SK-N-MC (cell line): ENCODE measurements around the gene CACNG1.

Experiments used
- DNase-seq: peaks from one replicate; pipeline ENCODE4 v3.0.0-alpha.2; 2011; ENCODE audit warnings: low read depth, low spot score
- H3K27ac ChIP-seq: fragments of 200-600 bp; sonication (generic); 2 replicates; pipeline ENCODE4 v1.5.1; 2016; ENCODE audit warnings: mixed run types
- H3K36me3 ChIP-seq: fragments of 200-600 bp; sonication (generic); 2 replicates; pipeline ENCODE4 v1.6.1; 2017; ENCODE audit warnings: antibody characterized with exemption, low read length, mixed read lengths; ENCODE audit not compliant: insufficient read depth
- H3K4me3 ChIP-seq: fragments of 200-600 bp; sonication (generic); 2 replicates; pipeline ENCODE4 v1.5.1; 2016
- H3K9ac ChIP-seq: fragments of 200-600 bp; sonication (generic); 2 replicates; pipeline ENCODE4 v1.8.0; 2017; ENCODE audit warnings: mixed run types, mixed read lengths; ENCODE audit not compliant: insufficient read length
- H3K9me3 ChIP-seq: fragments of 200-600 bp; sonication (generic); 2 replicates; pipeline ENCODE4 v1.6.1; 2017; ENCODE audit warnings: low read depth, mild to moderate bottlenecking, antibody characterized with exemption, low read length, moderate library complexity, mixed read lengths
- EZH2 ChIP-seq: fragments of 200-600 bp; sonication (generic); IDR thresholded peaks from one replicate; pipeline ENCODE4 v1.6.1; 2017; ENCODE audit warnings: antibody characterized with exemption
- FOXP2 ChIP-seq: optimal IDR thresholded peaks from 2 replicates; pipeline ENCODE3; 2011; ENCODE audit warnings: mild to moderate bottlenecking, moderate library complexity; ENCODE audit not compliant: insufficient read depth; ENCODE audit errors: extremely low read length, control extremely low read depth
- POLR2AphosphoS5 ChIP-seq: IDR thresholded peaks from 2 replicates; pipeline ENCODE4 v1.6.1; 2012; ENCODE audit warnings: mild to moderate bottlenecking, low read depth, low read length, borderline replicate concordance

CACNG1 gene

DNA sequence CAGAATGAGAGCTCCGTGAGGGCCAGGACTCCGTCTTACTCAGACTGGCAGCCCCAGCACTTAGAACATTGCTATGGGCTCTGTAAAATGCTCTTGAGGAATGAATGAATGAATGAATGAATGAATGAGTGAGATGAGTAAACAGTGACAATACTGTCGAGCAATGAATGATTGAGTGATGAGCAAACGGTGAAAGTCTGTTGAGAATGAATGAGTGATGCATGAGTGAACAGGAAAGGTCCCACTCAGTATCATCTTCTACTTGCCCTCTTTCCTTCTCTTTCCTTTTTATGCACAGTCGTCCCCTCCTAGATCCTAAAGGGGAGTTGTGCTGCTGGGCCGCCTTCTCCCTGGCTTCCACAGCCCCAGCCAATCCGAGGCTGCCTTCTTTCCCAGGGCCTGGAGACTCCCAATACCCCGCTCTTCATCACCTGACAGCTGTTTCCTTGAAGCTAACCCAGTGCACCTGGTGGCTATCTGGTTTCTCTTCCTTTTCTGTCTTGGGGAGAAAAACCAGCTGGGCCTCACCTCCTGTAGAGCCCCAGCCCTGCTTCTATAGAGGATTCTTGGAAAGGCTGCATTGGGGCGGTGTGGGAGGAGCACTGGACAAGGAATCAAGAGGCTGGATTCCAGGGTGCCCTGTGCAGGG lies 32.7 kb upstream of the CACNG1 start:
- Histone ChIP-seq H3K4me3 (no peak overlapping the region), H3K36me3 (no peaks in the 10 kb centered on the region), H3K9me3 (no peaks in the 10 kb centered on the region), H3K9ac (no peak overlapping the region), H3K27ac (no peak overlapping the region)
- no peak for DNase-seq
- no peak for TF ChIP-seq FOXP2

DNA sequence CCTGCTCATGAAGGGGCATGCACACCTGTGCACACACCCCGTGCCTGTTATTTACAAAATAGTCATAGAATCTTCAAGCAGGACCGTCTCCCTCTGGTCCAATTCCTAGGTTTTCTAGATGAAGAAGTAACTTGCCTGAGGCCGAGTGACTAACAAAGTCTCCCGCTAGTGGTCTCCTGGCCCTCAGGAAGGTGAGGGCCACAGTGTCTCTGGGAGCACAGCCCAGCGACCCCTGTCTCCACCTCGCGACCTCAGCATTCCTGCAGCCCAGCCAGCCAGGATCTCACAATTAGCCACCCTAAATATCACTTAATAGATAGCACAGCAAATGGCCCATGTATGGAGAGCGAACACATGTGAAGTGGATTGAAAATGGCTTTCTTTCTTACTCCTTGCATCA lies 30.5 kb upstream of the CACNG1 start:
- TF ChIP-seq FOXP2 (no peak), POLR2AphosphoS5 (no peak), EZH2 (no peak)
- DNase-seq, result no peak
- H3K9ac ChIP-seq, result no peak overlapping the region
- H3K4me3 ChIP-seq, result no peak overlapping the region
- no peak overlapping the region for H3K27ac ChIP-seq
- H3K36me3 ChIP-seq, result no peaks in the 10 kb centered on the region
- no peaks in the 10 kb centered on the region for H3K9me3 ChIP-seq

DNA sequence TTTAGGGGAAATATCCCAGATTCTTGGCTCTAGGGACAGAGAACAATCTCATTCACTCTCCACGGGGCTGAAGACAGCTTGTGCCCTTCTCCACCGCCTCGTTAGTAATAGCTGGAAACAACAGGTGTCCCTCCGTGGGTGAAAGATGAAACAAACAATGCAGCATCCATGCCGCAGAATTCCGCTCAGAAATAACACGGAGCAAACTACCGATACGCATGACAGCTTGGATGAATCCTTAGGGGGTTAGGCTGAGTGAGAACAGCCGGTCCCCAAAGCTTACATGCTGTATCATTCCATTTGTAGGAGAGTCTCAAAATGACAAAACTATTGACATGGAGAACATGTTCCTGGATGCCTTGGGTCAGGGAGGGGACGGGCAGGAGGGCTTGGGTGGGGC lies 29.4 kb upstream of the CACNG1 start:
- Histone ChIP-seq H3K9ac (no peak overlapping the region), H3K36me3 (no peaks in the 10 kb centered on the region), H3K4me3 (no peak overlapping the region), H3K9me3 (no peaks in the 10 kb centered on the region), H3K27ac (no peak overlapping the region)
- TF ChIP-seq POLR2AphosphoS5 (no peak), FOXP2 (no peak), EZH2 (no peak)
- no peak for DNase-seq

DNA sequence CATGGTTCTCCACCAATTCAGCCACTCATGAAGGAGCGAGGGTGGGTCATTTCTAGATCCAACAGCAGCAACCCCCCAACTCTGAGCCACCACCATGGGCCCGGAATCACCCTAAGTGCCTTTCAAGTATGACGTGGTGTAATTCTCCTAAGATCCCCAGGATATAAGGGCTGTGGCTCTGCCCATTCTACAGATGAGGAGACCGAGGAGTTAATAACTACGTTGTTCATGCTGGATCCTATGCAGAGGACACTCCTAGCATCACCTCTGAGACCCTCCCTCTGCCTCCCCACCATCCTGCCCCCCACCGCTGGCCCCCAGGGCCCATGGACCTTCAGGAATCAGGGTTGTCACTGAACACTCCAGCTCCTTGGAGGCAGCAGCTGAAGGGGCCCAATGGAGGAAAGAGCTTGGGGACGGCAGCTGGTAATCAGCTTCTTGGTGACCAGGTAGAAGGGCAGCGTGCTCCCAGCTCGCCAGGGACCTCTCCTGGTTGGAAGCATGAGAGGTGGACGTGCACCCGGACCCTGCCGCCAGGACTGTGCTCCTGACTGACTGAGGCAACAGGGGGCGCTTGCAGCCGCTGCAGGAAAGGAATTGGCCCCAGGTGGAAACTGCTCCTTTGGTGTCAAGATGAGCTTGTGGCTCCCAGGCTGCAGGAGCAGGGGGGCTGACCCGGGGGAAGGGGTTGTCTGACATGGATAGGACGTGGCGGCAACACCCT lies 28.2 kb upstream of the CACNG1 start:
- no peak overlapping the region for H3K27ac ChIP-seq
- no peaks in the 10 kb centered on the region for H3K36me3 ChIP-seq
- no peak for DNase-seq
- TF ChIP-seq EZH2, result no peak
- no peak for TF ChIP-seq FOXP2
- no peak for TF ChIP-seq POLR2AphosphoS5
- no peak overlapping the region for H3K9ac ChIP-seq
- no peak overlapping the region for H3K4me3 ChIP-seq
- H3K9me3 ChIP-seq, result no peaks in the 10 kb centered on the region

DNA sequence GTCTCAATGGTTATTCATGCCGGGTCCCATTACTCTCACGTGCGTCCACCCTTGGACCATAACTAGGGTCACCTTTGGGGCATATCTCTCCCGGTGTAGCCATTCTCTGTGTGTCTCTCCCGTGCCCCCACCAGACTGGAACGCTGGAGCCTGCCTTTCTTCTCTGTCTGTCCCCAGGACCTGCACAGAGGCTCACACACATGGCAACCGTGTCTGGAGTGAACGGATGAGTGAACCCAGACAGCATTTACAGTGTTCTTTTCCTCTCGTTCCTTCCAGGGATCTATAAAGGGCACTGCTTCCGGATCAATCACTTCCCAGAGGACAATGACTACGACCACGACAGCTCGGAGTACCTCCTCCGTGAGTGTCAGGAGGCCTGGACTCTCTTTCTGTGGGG lies 26.4 kb upstream of the CACNG1 start:
- H3K4me3 ChIP-seq, result no peak overlapping the region
- no peaks in the 10 kb centered on the region for H3K36me3 ChIP-seq
- H3K9ac ChIP-seq, result no peak overlapping the region
- TF ChIP-seq EZH2, result no peak
- no peak for TF ChIP-seq POLR2AphosphoS5
- TF ChIP-seq FOXP2, result no peak
- H3K27ac ChIP-seq, result no peak overlapping the region
- no peaks in the 10 kb centered on the region for H3K9me3 ChIP-seq
- DNase-seq, result no peak

DNA sequence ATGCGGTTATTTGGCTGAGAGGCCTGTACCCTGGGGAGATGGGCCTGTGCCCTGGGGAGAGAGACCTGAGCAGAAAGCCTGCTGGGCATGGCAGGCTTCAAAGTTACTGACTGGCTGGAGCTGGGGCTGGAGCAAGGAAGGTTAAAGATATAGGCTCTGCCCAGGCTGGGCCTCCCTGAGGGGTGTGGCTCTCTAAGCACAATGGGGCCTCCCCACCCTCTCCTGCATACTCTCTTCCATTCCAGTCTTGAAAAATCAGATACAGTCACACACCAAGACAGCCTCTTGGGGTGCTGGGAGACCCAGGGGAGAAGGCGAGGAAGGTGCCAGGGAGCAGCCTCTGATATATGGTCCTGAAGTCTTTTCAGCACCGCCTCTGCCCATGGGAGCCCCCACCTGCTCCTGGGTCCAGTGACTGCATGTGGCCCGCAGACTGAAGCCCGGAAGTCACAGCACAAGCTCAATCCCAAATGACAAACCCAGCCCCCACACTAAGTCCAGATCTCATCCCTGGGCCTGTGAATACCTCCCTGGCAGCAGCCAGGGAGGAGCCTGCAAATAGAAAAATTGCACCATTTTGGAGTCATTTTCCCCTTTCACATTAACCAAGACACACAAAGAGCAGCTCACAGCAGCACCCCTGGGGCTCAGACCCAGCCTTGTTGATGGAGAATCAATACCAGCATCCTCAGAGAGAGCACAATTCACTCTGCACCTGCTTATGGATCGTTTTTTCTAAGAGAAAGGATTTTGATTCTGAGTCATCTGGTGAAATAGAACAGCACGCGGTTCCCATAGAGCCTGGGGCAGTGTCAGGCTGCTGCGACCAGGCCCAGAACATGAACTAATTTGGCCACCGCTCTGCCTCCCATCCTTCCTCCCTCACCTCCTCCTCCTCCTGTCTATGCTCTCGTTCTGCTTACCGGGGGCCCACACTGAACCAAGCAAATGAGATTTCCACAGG lies 25.6 kb upstream of the CACNG1 start:
- no peak overlapping the region for H3K9ac ChIP-seq
- TF ChIP-seq EZH2 (no peak), POLR2AphosphoS5 (no peak), FOXP2 (no peak)
- H3K4me3 ChIP-seq, result no peak overlapping the region
- no peaks in the 10 kb centered on the region for H3K9me3 ChIP-seq
- no peak for DNase-seq
- no peak overlapping the region for H3K27ac ChIP-seq
- H3K36me3 ChIP-seq, result no peaks in the 10 kb centered on the region

DNA sequence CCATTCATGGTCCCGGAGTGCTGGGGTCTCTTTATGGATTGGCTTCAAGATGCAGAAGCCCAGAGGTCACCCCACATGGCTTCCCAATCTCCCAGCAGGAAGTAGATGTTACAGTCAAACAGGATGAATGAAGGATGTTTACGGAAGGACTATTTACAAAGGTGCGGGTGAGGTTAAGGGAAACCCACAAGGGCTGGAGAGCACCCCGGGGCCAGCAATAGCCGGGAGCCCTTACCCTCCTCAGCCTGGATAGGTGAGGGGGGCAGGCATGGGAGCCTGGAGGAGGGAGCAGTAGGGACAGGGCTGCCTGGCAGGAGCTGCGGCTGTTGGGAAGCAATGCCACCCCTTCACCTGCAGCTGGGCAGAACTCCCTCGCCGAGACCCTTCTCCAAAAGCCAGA lies 24.5 kb upstream of the CACNG1 start:
- Histone ChIP-seq H3K4me3 (no peak overlapping the region), H3K9me3 (no peaks in the 10 kb centered on the region)
- no peak for DNase-seq

DNA sequence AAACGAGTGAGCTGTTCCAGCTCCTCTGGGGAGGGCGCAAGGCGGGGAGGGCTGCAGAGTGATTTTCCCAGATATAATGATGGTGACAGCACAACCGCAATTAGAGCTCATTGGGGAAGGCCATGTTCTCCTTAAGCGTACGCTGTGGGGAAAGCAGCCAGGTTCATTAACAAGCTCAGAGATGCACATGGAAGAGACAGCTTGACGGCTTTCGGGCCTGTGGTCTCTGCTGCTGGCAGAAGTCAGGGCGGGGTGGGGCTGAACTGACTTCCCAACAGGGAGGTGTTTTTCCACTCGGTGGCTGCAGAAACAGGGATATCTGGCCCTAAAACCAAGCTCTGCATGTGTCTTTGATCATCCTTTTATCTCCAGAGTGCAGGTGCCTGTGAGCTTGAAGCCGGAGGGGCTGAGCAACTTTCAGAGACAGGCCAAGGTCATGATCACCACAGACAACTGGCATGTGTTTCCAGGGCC lies 24.0 kb upstream of the CACNG1 start:
- no peak overlapping the region for H3K9ac ChIP-seq
- H3K36me3 ChIP-seq, result no peaks in the 10 kb centered on the region
- no peak for TF ChIP-seq EZH2
- no peak for TF ChIP-seq POLR2AphosphoS5
- TF ChIP-seq FOXP2, result no peak
- no peak for DNase-seq
- H3K4me3 ChIP-seq, result no peak overlapping the region
- H3K9me3 ChIP-seq, result no peaks in the 10 kb centered on the region
- no peak overlapping the region for H3K27ac ChIP-seq

More for the DNA sequence above, 24.5 kb upstream of the CACNG1 start:
- Histone ChIP-seq H3K27ac (no peak overlapping the region), H3K36me3 (no peaks in the 10 kb centered on the region), H3K9ac (no peak overlapping the region)
- no peak for TF ChIP-seq FOXP2
- TF ChIP-seq POLR2AphosphoS5, result no peak
- TF ChIP-seq EZH2, result no peak
